ENCODE data around the gene SPTLC1. TPM values are rescaled to one million over a fixed set of nuclear protein-coding genes. Genes with fewer than 3 reads are reported as not detected.

The SPTLC1 gene
- total RNA-seq (2022) (72.7 and 77.0 TPM in 2 replicates), Bru-seq, nascent RNA (percentile 82 among the genes with signal in this experiment), BruChase-seq, experiment 1, labeled RNA remaining after a 6-hour chase (percentile 79 among the genes with signal in this experiment), BruChase-seq, experiment 2, labeled RNA remaining after a 2-hour chase (percentile 72 among the genes with signal in this experiment)
- long read RNA-seq, transcript SPTLC1-202 (6 exons, 946 nt), result minor isoform, 7 of 171 reads
- long read RNA-seq, transcript SPTLC1-201 (15 exons, 1,894 nt), result major isoform, 143 of 171 reads
- long read RNA-seq, partial matches to known transcripts, result 9 of 171 reads
- long read RNA-seq, other reads (novel, unspliced or antisense), result 12 of 171 reads

- peak within 1 kb of the TSS; percentile 96 for H3K4me3 Mint-ChIP-seq (ENCODE audit: low read depth, unreplicated experiment)
- H3K4me1 Mint-ChIP-seq (ENCODE audit: low read depth, unreplicated experiment), result peaks cover 20% of the 10 kb centered on the region
- intact Hi-C loops (cut with micrococcal nuclease; ENCODE audit: unreplicated experiment), result no loop called here
- peak; percentile 88 for DNase-seq
- CTCF ChIA-PET, result interaction anchor here (0.6 kb wide), 1 partner anchor 213 kb away, joined by 4 read pairs; no protein-coding TSS in a partner anchor
- peaks cover 3% of the 10 kb centered on the region for H3K9me3 Mint-ChIP-seq (ENCODE audit: low read depth, unreplicated experiment)
- H3K27me3 Mint-ChIP-seq (ENCODE audit: unreplicated experiment), result peaks cover 11% of the 10 kb centered on the region
- no peak for TF ChIP-seq CTCF (IDR thresholded peaks at IDR 0.05; ENCODE audit: unreplicated experiment)
- TSS peak; percentile 94 for BruUV-seq (replicated peaks)
- peak within 1 kb of the TSS; percentile 96 for H3K27ac Mint-ChIP-seq (ENCODE audit: unreplicated experiment)
- peaks cover 32% of the 10 kb centered on the region for H3K36me3 Mint-ChIP-seq (ENCODE audit: insufficient read depth, unreplicated experiment)
Observed at GRCh38 chr9:92115071-92115858, at the start of gene SPTLC1. SPTLC1 (minus strand) TSS chr9:92115413; CDS start chr9:92115370, 43 bp downstream.

DNA sequence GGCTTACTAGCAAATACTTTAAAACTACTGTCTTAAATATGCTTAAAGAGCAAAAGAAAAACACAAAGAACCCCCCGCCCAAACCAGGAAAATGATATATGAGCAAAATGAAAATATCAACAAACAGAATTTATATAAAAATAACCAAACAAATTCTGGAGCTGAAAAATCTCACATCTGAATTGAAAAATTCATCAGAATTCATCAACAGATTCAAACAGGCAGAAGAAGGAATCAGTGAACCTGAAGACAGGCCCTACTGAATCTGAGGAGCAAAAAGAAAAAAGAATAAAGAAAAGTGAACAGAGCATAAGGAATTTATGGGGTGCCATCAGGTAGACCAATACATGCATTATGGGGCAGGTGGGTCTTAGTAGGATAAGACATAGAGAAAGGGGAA is 49.8 kb upstream of the SPTLC1 start:
- CTCF ChIA-PET, result no interaction called here
- DNase-seq, result no peak
- Mint-ChIP-seq H3K4me3 (ENCODE audit: low read depth, unreplicated experiment) (no peak overlapping the region), H3K27ac (ENCODE audit: unreplicated experiment) (no peak overlapping the region), H3K36me3 (ENCODE audit: insufficient read depth, unreplicated experiment) (no peaks in the 10 kb centered on the region), H3K27me3 (ENCODE audit: unreplicated experiment) (peaks cover 17% of the 10 kb centered on the region), H3K9me3 (ENCODE audit: low read depth, unreplicated experiment) (no peaks in the 10 kb centered on the region), H3K4me1 (ENCODE audit: low read depth, unreplicated experiment) (no peaks in the 10 kb centered on the region)
- no TSS peak for BruUV-seq (replicated peaks)
- TF ChIP-seq CTCF (IDR thresholded peaks at IDR 0.05; ENCODE audit: unreplicated experiment), result no peak
- intact Hi-C loops (cut with micrococcal nuclease; ENCODE audit: unreplicated experiment), result no loop called here

DNA sequence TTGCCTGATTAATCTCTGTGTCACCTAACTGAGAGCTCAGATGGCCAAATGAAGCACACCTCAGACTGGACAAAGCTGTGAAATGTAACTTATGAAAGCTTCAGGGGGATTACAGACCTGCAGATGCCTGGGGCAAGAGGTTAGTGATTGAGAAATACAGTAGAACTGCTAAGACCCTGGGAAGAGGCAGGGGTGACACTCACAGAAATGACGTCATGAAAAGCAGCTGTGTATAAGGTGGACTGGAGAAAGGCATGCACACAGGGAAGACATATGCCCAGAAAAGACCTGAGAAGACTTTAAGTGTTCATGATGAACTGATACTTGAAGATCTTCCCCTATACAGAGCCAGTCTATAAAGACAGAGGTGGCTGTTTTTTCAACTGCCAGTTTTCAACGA is 49.3 kb upstream of the SPTLC1 start:
- no TSS peak for BruUV-seq (replicated peaks)
- H3K27me3 Mint-ChIP-seq (ENCODE audit: unreplicated experiment), result peaks cover 19% of the 10 kb centered on the region
- no peaks in the 10 kb centered on the region for H3K9me3 Mint-ChIP-seq (ENCODE audit: low read depth, unreplicated experiment)
- TF ChIP-seq CTCF (IDR thresholded peaks at IDR 0.05; ENCODE audit: unreplicated experiment), result no peak
- H3K27ac Mint-ChIP-seq (ENCODE audit: unreplicated experiment), result no peak overlapping the region
- H3K4me1 Mint-ChIP-seq (ENCODE audit: low read depth, unreplicated experiment), result no peaks in the 10 kb centered on the region
- CTCF ChIA-PET, result no interaction called here
- intact Hi-C loops (cut with micrococcal nuclease; ENCODE audit: unreplicated experiment), result no loop called here
- DNase-seq, result no peak
- no peaks in the 10 kb centered on the region for H3K36me3 Mint-ChIP-seq (ENCODE audit: insufficient read depth, unreplicated experiment)
- no peak overlapping the region for H3K4me3 Mint-ChIP-seq (ENCODE audit: low read depth, unreplicated experiment)

DNA sequence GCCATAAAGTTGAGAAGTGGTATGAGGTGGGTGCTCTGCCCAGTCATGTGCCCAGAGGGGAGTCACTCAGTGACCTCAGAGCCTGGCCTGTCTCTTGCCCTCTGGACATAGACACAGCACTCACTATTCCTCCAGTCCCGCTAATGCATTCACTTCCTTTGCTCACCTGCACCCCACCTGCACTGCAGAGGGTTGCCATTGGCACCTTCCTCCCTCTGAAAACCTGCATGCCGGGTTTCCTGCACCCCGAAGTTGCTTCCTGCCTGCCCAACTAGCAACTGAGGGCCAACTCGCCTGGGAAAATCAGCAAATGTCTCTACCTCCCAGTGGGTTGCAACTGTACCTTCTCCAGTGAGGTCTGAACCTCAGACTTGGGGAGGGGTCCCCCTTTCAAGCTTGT is 48.1 kb upstream of the SPTLC1 start:
- DNase-seq, result no peak
- H3K27me3 Mint-ChIP-seq (ENCODE audit: unreplicated experiment), result peaks cover 31% of the 10 kb centered on the region
- H3K36me3 Mint-ChIP-seq (ENCODE audit: insufficient read depth, unreplicated experiment), result no peaks in the 10 kb centered on the region
- CTCF ChIA-PET, result no interaction called here
- no TSS peak for BruUV-seq (replicated peaks)
- H3K27ac Mint-ChIP-seq (ENCODE audit: unreplicated experiment), result no peak overlapping the region
- TF ChIP-seq CTCF (IDR thresholded peaks at IDR 0.05; ENCODE audit: unreplicated experiment), result no peak
- no peaks in the 10 kb centered on the region for H3K9me3 Mint-ChIP-seq (ENCODE audit: low read depth, unreplicated experiment)
- intact Hi-C loops (cut with micrococcal nuclease; ENCODE audit: unreplicated experiment), result no loop called here
- H3K4me3 Mint-ChIP-seq (ENCODE audit: low read depth, unreplicated experiment), result no peak overlapping the region
- no peaks in the 10 kb centered on the region for H3K4me1 Mint-ChIP-seq (ENCODE audit: low read depth, unreplicated experiment)

Measured in Calu3 (cell line).